GM12891 (cell line): ENCODE results near the gene ZNF575.

Experiments
- DNase-seq: peaks from one replicate; pipeline ENCODE4 v3.0.0; 2011; ENCODE audit warnings: low spot score; ENCODE audit not compliant: insufficient read length
- FAIRE-seq: peaks from 2 replicates; lab custom pipeline; 2011; peaks lifted over from hg19 to GRCh38; lab: Jason Lieb, UNC
- PAX5 ChIP-seq: IDR thresholded peaks from 2 replicates; pipeline ENCODE4 v1.6.1; 2011; ENCODE audit warnings: low read length, moderate library complexity, mild to moderate bottlenecking; ENCODE audit not compliant: insufficient read depth, severe bottlenecking
- POLR2A ChIP-seq: IDR thresholded peaks from 2 replicates; pipeline ENCODE4 v1.6.1; 2011; ENCODE audit warnings: low read depth, low read length, control low read depth
- POLR2AphosphoS5 ChIP-seq: IDR thresholded peaks from 2 replicates; pipeline ENCODE4 v1.6.1; 2011; ENCODE audit warnings: low read depth, low read length, control low read depth
- POU2F2 ChIP-seq: IDR thresholded peaks from 2 replicates; pipeline ENCODE4 v1.6.1; 2011; ENCODE audit warnings: low read depth, mild to moderate bottlenecking, control low read depth, low read length, moderate library complexity
- SPI1 ChIP-seq: IDR thresholded peaks from 2 replicates; pipeline ENCODE4 v1.6.1; 2011; ENCODE audit warnings: low read depth, low read length, control low read depth
- TAF1 ChIP-seq: IDR thresholded peaks from 2 replicates; pipeline ENCODE4 v1.6.1; 2011; ENCODE audit warnings: low read depth, low read length, control low read depth

Gene ZNF575

GRCh38 chr19:43584484-43584883 is 51.5 kb downstream of the ZNF575 start:
- FAIRE-seq, result no peak
- no peak for DNase-seq
- TF ChIP-seq SPI1, result no peak
- TF ChIP-seq TAF1, result no peak
- no peak for TF ChIP-seq POLR2A
- no peak for TF ChIP-seq POLR2AphosphoS5
- no peak for TF ChIP-seq PAX5
- no peak for TF ChIP-seq POU2F2
